ENCODE data around the gene HS6ST1.

GRCh38 chr2:128280901-128281321 lies 37.8 kb downstream of the HS6ST1 start:
- TF ChIP-seq ZFP30 (CRISPR knock-in tag; IDR thresholded peaks at IDR 0.05), result no peak
- TF ChIP-seq, protein P1, sequence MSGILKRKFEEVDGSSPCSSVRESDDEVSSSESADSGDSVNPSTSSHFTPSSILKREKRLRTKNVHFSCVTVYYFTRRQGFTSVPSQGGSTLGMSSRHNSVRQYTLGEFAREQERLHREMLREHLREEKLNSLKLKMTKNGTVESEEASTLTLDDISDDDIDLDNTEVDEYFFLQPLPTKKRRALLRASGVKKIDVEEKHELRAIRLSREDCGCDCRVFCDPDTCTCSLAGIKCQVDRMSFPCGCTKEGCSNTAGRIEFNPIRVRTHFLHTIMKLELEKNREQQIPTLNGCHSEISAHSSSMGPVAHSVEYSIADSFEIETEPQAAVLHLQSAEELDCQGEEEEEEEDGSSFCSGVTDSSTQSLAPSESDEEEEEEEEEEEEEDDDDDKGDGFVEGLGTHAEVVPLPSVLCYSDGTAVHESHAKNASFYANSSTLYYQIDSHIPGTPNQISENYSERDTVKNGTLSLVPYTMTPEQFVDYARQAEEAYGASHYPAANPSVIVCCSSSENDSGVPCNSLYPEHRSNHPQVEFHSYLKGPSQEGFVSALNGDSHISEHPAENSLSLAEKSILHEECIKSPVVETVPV (CRISPR knock-in tag; IDR thresholded peaks at IDR 0.05), result no peak
- no peak for TF ChIP-seq ZNF565 (CRISPR knock-in tag; conservative IDR thresholded peaks at IDR 0.05; ENCODE audit: low read depth)
- TF ChIP-seq ZNF70 (CRISPR knock-in tag; IDR thresholded peaks at IDR 0.05), result no peak
